GM12891 (cell line): Measurements from ENCODE around the gene ADAMTSL3.

Experiments
- PAX5 ChIP-seq: IDR thresholded peaks from 2 replicates; pipeline ENCODE4 v1.6.1; 2011; ENCODE audit warnings: low read length, moderate library complexity, mild to moderate bottlenecking; ENCODE audit not compliant: insufficient read depth, severe bottlenecking
- POLR2A ChIP-seq: IDR thresholded peaks from 2 replicates; pipeline ENCODE4 v1.6.1; 2011; ENCODE audit warnings: low read depth, low read length, control low read depth
- POLR2AphosphoS5 ChIP-seq: IDR thresholded peaks from 2 replicates; pipeline ENCODE4 v1.6.1; 2011; ENCODE audit warnings: low read depth, low read length, control low read depth
- POU2F2 ChIP-seq: IDR thresholded peaks from 2 replicates; pipeline ENCODE4 v1.6.1; 2011; ENCODE audit warnings: low read depth, mild to moderate bottlenecking, control low read depth, low read length, moderate library complexity
- SPI1 ChIP-seq: IDR thresholded peaks from 2 replicates; pipeline ENCODE4 v1.6.1; 2011; ENCODE audit warnings: low read depth, low read length, control low read depth
- TAF1 ChIP-seq: IDR thresholded peaks from 2 replicates; pipeline ENCODE4 v1.6.1; 2011; ENCODE audit warnings: low read depth, low read length, control low read depth

GRCh38 chr15:83813682-83814081 is 159.8 kb downstream of the ADAMTSL3 start:
- TF ChIP-seq POLR2A: no peak
- no peak for TF ChIP-seq SPI1
- no peak for TF ChIP-seq POLR2AphosphoS5
- TF ChIP-seq TAF1: no peak
- TF ChIP-seq POU2F2: no peak
- no peak for TF ChIP-seq PAX5
